GM19328 (cell line): ENCODE measurements around the gene AUNIP.

Source experiments
- ATAC-seq: cut with Tn5 transposase; IDR thresholded peaks from one replicate; pipeline ENCODE4 v1.9.1; 2021; ENCODE audit warnings: mild to moderate bottlenecking, moderate library complexity; ENCODE audit not compliant: unreplicated experiment

AUNIP gene

DNA sequence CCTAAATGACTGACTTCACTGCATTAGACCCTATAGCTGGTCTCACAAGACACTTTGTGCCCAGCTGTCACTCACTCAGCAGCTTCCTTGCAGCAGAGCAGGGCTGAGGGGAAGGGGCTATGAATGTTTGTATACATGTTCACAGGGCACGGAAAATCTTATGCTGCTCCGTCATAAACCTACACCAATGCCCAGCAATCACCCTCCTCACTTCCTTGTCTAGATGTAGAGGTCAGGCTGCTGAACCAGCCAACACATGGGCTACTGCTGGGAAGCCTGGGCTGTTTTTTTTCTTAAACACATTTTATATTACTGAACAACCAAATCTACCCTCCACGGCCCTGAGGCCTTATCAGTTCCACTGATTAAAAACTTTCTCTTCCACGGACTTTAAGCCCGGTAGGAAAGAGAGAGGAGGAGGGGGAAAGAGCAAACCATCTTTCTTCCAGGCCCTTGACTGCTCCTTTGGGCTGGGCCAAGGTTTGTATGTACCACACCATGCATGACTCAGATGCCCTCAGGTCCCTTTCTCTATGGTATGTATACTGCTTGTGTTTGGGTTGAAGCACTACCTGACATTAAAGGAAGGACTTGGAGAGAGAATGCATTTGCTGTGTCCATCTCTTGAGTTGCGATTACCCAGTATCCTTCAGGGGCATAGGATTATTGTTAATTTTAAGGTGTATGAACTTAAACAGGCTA is 26.8 kb downstream of the AUNIP start:
- no peak for ATAC-seq

DNA sequence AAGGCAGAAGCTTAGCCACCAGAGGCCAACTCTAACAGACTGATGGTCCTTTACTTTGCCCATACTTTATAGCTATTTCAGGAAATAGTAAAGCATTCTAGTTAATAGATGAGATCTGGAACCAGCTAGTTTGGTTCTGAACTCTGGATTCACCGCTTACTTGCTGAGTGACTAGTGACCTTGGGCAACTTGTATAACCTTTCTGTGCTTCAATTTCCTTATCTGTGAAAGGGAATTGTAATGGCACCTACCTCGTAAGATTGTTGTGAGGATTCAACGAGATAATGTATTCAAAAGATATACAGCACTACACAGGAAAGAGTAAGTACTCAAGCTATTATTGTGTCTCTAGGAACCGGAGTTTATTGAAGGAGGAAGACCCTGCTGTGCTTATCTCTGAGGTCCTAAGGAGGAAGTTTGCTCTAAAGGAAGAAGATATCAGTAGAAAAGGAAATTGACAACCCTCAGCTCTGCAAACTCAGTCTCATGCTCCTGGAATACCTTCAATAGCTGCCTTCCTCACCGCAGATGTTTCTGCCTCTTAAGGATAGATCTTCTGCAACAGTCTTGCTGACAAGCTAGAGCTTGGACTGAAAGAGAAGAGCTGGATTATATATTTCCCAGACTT is 27.6 kb downstream of the AUNIP start:
- ATAC-seq = no peak

DNA sequence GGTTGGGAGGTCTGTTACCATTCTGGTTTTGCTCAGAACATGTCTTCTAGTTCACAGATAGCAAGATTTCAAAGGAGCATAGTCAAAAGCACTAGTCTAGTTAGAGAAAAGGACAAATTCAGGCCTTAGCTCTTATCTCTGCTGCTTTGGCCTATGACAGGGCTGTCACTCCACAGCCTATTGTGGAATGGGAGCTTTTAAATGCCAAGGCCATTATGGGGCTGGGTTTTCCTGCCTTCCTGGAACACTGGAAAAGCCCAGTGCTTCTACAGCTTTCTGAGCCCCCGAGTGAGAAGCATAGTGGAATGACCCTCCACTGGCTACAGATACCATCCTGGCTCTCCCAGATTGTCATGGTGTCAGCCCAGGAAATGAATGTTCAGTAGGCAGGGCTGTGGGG is 30.2 kb downstream of the AUNIP start:
- ATAC-seq = no peak

DNA sequence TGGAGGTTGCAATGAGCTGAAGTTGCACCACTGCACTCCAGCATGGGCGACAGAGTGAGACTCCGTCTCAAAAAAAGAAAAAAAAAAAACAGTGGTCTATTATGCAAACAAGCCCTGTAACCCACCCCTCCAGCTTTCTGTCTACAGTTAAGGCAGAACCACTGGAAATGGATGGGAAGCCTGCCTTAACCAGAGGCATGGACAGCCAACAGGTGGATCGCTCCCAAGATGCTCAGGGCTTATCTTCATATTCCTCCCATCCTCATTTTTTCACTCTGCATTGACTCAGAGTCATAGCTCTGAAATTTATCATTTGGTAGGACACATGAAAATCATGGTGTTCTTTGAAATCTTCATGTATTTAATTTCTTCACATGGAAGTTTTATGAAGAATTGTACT is 30.8 kb downstream of the AUNIP start:
- no peak for ATAC-seq

DNA sequence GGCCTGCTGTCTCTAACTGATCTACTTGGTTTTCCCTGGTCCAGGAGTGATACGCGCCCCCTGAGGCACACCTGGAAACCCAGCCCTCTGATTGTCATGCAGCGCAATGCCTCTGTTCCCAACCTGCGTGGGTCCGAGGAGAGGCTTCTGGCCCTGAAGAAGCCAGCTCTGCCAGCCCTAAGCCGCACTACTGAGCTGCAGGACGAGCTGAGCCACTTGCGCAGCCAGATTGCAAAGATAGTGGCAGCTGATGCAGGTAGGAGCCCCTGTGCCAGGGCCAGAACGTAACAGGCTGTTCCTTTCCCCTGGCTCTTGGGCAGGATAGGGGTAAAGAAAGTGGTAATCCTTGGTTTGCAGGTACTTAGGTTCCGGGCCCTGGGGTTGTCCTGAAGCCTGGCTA is 32.7 kb downstream of the AUNIP start:
- no peak for ATAC-seq

DNA sequence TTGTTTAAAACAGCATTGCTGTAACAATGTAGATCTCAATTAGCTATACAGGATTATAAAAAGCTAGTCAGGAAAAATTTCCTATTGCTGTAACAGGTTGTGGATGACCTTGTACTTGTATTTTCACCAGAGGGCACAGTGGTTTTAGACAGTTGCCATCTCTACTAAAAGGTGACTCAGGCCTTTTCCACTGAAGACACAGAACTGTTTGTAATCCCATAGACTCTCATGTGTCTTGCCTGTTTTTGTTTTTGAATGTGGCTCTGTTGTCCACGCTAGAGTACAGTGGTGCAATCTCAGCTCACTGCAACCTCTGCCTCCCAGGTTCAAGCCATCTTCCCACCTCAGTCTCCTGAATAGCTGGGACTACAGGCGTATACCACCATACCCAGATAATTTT is 33.7 kb downstream of the AUNIP start:
- no peak for ATAC-seq

DNA sequence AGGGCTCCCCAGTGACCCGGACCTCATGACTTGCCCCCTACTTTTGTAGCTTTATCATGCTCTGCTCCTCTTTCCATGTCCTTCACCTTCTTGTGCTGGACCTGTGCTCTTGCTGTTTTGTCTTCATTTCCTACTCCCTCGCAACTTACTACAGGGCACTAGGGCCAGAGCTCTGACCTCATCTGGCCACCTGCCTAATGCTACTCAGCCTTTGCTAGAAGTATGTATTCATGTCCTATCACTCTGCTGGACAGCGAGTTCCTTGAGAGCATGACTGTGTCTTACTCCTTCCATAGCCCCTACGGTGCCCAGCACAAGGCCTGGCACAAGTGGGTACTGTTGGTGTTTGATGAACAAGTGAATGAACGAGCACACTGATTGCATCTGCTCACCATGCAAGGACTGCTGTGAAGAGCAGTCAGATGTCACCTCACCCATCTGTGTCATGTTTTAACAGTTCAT is 37.6 kb downstream of the AUNIP start:
- no peak for ATAC-seq

DNA sequence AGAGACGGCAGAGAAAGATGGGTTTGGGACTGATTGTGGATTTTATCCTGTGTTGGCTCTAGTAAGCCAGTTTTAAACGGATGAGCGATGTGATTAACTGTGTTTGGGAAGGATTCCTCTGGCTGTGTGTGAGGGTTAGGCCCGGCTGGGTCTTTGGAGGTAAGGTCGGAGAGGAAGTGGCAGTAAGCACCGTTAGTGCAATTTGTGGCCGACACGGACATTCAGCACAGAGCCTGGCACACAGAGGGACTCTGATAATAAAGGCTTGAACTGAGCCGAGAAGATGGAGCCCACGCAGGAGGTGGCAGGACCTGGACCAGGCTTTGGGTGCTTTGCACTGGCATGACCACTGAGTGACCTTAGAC is 38.2 kb downstream of the AUNIP start:
- ATAC-seq = no peak

DNA sequence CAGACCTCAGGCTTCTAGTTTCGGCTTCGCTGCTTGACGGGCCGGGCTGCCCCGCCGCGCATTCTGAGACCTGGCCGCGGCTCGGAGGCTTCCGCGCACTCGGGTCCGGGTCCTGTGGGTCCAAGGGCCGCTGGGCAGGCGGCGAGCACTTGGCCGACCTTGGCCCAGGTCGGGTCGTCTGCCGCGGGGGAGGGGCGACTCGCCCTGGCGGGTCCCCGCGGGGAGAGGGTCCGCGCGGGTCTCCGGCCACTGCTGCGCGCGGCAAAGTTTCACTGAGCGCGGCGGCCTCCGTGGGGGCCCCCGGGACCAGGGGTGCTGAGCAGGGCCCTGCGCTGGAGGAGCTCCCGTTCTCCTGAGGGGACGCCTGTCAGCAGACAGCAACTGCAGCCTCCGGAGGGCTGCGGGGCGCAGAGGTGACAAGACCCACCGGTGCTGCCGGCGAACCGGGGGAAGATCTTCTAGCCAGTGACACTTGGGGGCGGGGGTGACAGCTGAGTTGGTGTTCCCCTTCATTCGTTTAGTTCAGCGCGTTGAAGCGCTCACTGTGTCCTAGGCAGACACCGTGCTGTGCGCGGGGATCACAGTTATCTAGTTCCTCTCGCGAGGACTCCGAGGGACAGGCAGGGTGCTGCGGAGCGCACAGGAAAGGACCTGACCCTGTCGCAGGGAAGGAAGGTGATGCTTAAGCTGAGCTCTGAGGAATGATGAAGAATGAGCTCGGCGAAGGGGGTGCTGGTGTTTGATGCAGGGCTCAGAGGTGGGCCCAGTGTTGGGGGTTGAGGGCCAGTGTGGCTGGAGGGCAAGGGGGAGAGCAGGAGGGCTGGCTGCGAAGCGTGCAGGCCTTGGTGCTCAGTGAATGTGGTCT is 38.8 kb downstream of the AUNIP start:
- ATAC-seq = peak; percentile 41

DNA sequence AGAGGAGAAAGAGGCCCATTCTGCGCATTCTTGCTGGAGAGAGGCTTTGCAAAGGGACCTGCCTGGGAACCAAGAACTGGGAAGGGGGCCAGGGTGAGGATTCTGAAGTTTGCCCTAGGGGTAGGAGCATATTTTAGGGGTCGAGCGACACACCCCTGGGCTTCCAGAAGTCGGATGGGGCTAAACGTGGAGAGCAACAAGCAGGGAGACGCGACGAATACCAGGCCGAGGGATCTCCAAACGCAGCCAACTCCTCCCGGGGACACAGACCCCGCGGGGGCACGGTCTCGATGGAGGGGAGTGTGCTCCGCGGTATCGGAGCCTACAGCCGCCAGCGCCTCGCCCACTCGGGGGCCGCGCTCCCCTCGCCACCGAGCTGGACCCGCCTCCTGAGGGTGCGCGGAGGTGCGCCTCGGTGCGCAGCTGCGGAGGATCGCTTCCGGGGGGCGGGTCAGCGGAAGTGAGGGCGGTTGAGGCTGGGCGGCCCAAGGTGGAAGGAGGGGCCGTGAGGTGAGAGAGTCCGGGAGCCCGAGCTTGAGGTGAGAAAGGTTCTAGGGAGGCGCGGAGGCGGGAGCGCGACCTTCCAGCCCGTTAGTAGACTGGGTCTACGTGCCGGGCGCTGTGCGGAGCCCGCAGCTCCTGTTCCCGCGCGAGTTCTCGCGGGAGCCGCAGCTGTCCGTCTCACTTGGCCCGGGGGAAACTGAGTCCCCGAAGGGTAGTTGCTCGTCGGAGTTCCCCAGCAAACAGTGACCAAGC is 39.6 kb downstream of the AUNIP start, which contains the start of gene MTFR1L:
Gene MTFR1L (plus strand): TSS at position 464 of the 756 bp plus-strand sequence. CDS start 3,151 bp downstream, outside the sequence.
- ATAC-seq = peak; percentile 82

DNA sequence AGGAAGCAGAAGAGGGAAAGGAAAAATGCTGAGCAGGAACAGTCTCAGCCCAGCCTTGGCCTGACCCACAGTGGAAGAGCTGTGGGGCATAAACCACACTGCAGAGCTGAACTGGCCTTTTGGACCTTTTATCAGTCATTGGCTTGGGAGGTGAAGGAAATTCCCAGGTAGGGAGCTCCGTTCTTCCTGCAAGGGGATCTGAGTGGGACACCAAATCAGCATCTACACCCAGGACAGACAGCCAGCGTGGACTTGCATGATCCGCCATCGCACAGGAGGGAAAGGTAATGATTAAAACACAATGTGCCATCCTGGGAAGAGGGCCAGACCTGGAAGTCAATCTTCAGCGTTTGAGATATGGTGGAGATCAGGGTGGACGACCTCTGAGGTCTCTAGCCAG is 40.7 kb downstream of the AUNIP start:
- no peak for ATAC-seq

DNA sequence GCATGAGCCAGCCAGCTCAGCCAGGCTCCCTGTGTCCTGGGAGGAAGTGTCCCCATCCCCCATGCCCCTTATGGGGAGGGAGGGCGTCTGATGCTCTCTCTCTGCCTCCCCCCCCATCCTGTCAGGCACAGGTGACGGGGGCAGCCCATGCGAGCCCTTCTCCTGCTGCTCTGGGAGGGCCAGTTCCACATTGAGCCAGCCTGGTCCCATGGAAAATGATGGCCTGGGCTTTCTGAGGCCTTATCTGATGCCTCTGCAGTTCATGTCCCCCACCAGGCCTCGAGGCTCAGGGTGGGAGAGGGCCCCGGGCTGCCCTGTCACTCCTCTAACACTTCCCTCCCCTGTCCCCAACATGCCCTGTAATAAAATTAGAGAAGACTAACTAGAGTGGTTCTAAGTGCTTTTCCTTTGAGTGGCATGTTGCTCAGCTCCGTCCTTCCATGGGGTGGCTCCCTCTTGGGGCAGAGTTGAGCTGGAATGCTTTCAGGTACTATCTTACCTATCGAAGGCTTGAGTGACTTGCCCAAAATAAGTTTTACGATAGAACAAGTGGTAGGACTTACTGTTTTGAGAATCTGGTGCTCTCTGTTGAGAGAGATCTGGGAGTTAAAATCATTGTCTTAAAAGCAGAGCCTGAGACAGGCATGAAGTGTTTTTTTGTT is 41.3 kb downstream of the AUNIP start:
- no peak for ATAC-seq

DNA sequence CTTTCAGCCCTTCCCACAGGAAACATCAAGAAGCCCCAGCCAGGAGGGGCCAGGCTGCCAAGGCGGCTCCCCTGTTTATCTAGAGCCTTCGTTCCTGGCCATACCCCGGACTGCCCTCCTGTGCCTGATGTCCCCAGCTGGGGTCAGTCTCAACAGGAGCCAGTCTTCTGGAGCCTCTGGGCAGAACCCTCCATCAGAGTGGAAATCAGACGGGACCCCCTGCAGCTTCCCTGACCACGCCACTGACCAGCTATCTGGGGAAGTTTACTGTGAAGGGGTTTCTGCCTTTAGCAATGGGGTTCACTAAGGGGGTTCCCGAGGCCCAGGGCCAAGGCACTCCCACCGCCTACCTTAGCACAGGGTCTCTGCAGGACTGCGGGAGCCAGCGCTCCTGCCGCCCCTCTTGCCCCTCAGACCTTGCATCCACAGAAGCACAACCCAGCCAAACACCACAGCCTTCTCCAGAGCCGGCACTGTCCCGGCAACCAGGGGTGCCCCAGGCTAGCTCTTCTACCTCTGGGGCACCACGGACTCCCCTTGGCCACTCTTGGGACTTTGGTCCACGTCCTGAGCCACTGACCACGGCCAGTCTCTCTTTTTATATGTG is 43.0 kb downstream of the AUNIP start:
- no peak for ATAC-seq

DNA sequence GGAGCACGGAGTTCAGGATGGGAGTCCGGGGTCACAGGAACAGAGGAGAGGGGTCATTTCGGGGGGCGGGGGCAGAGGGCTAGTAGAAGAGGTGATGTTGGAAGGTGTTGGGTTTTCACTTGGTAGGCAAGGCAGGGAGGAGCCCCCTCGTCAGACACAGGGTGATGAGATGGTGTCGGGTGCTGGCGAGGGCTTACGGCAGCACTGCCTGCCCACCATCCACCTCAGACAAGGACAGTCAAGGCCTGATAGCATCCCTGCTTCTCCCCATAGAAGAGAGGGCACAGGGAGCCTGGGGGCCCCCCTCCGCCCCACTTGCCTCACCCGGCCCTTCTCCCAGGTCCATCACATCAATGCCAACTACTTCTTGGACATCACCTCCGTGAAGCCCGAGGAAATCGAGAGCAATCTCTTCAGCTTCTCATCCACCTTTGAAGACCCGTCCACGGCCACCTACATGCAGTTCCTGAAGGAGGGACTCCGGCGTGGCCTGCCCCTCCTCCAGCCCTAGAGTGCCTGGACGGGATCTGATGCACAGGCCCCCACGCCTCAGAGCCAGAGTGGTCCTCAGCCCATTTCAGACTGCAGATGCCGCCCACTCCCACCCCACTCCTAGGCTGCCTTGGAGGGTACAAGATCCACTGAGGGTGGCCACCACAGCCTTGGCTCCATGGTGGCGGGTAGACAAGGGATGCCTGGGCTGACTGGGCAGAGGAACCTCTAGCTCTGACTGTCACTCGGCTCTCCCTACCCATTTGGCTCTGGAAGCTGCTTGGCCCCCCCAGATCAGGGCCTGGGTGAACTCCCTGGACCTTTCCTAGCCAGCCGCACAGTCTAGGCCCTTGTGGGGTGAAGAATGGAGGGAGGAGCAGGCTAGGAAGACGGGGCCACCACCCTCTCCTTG is 43.8 kb downstream of the AUNIP start:
- ATAC-seq = no peak

DNA sequence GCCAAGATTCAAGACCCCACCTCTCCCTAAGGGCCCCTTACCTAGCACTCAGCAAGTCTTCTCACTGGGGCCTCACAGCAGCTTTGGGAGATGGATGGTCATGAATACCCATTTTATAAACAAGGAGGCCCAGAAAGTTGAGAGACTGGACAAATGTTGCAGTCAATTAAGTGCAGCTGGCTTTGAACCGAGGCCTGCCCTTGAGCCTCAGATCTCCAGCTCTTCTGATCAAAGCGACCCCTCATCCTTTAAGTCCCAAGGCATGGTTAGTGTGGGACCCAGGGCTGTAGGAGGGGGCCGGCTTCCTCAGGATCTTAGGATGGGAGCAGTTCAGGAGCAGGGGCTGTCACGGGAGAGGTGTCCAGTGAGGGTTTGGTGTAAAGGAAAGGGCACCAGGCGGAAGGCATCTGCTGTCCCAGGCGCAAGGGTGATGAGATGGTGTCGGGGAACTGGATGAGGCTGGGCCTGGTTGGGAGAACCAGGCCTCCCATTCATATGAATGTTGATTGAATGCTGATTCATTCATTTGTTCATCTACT is 44.6 kb downstream of the AUNIP start:
- no peak for ATAC-seq

DNA sequence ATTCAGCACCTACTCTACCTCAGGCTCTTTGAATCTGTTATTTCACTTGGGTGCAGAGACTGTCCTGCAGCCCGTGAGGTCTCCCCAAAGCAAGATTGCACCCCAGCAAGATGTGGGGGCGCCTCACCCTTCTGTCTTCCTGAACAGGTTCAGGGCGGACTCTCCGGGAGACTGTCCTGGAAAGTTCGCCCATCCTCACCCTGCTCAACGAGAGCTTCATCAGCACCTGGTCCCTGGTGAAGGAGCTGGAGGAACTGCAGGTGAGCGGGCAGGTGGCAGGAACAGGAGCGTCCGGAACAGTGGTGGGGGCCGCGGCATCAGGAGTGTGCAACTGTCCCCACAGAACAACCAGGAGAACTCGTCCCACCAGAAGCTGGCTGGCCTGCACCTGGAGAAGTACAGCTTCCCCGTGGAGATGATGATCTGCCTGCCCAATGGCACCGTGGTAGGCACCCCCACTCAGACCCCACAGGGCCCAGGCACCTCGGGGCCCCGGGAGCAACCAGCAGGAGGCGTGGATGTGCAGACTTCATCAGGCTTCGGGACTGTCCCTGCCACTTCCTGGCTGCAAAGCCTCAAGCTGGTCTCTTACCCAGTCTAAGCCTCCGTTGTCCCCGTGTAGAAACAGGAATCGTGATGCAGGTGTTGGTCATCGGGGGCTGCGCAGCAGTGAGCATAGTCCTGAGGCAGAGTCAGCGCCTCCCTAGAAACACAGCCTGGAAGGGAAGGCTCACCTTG is 45.4 kb downstream of the AUNIP start:
- ATAC-seq = no peak

DNA sequence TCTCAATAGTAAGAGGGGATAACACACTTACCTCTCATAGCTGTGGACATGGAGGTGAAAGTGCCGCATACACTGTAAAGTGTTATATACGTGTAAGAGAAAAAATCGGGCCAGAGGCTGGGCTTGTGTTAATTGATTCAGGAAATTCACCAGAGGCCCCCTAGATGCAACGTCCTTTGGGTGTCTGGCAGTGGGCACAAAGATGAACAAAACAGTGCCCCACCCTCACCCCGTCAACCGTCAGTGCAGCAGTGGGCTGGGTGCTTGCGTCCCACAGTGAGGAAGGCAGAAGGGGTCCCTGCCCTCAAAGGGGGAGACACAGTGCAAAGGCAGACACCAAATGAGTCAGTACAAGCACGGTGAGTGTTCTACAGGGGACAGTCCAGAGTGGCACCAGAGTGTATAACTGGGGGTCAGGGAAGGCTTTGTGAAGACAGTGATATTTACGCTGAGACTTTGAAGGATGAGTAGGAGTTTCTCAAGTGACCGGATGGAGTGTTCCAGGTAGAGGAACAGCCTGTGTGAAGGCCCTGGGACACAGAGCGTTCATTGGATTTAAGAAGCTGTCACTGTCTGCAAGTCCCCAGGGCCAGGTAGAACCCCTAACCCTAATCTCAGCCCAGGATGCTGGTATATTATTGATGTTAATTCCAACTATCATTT is 46.1 kb downstream of the AUNIP start:
- ATAC-seq = no peak
